HepG2 (cell line): ENCODE results near the gene NPBWR2. TPM values are rescaled to one million over a fixed set of nuclear protein-coding genes. Genes with fewer than 3 reads are reported as not detected.

ENCODE experiments used
- ARID4A ChIP-seq: sonication (generic); formaldehyde crosslinking; IDR thresholded peaks from 2 replicates; pipeline ENCODE4 v1.5.0; 2020; ENCODE audit warnings: mild to moderate bottlenecking, missing genetic modification reagents, borderline replicate concordance
- BRF2 ChIP-seq: sonication (generic); formaldehyde crosslinking; IDR thresholded peaks from 2 replicates; pipeline ENCODE4 v1.8.1; 2022; ENCODE audit warnings: mild to moderate bottlenecking, missing genetic modification reagents
- FOSL2 ChIP-seq: sonication (generic); formaldehyde crosslinking; IDR thresholded peaks from 2 replicates; pipeline ENCODE4 v1.4.0; 2020; ENCODE audit warnings: missing genetic modification reagents
- FOXP1 ChIP-seq, 2 experiments: fragments of 450-650 bp in 1 of 2; IDR thresholded peaks; 2 replicates each; pipeline ENCODE4 v1.6.1; 2017 to 2018; ENCODE audit warnings: antibody characterized with exemption in 1 of 2
- IKZF1 ChIP-seq: fragments of 450-650 bp; IDR thresholded peaks from 2 replicates; pipeline ENCODE4 v1.7.1; 2016
- JUNB ChIP-seq: sonication (generic); formaldehyde crosslinking; IDR thresholded peaks from 2 replicates; pipeline ENCODE4 v1.8.0; 2022; ENCODE audit warnings: missing genetic modification reagents, mild to moderate bottlenecking, borderline replicate concordance
- KDM4B ChIP-seq: sonication (generic); formaldehyde crosslinking; IDR thresholded peaks from 2 replicates; pipeline ENCODE4 v1.4.0; 2020; ENCODE audit warnings: missing genetic modification reagents
- NONO ChIP-seq, 2 experiments: fragments of 450-650 bp in 1 of 2; sonication (generic) in 1 of 2; formaldehyde crosslinking in 1 of 2; IDR thresholded peaks in 1 of 2; conservative IDR thresholded peaks in 1 of 2; 2 replicates each; pipeline versions ENCODE4 v1.6.1 to v1.8.0; 2017 to 2022; ENCODE audit warnings: mild to moderate bottlenecking in 1 of 2, missing genetic modification reagents in 1 of 2, moderate library complexity in 1 of 2
- ZBTB20 ChIP-seq: sonication (generic); formaldehyde crosslinking; IDR thresholded peaks from 2 replicates; pipeline ENCODE4 v1.8.1; 2023; ENCODE audit warnings: missing genetic modification reagents, low read depth, mild to moderate bottlenecking, borderline replicate concordance
- ZBTB7A ChIP-seq: sonication (generic); formaldehyde crosslinking; IDR thresholded peaks from 2 replicates; pipeline ENCODE4 v1.8.0; 2022; ENCODE audit warnings: mild to moderate bottlenecking, missing genetic modification reagents
- ZNF12 ChIP-seq: sonication (generic); formaldehyde crosslinking; IDR thresholded peaks from 2 replicates; pipeline ENCODE4 v1.5.0; 2020; ENCODE audit warnings: missing genetic modification reagents
- ZNF276 ChIP-seq: sonication (generic); formaldehyde crosslinking; IDR thresholded peaks from 2 replicates; pipeline ENCODE4 v1.4.0; 2020; ENCODE audit warnings: mild to moderate bottlenecking, low read depth, missing genetic modification reagents
- ZNF615 ChIP-seq: sonication (generic); formaldehyde crosslinking; IDR thresholded peaks from 2 replicates; pipeline ENCODE4 v1.5.0; 2020; ENCODE audit warnings: mild to moderate bottlenecking, missing genetic modification reagents, borderline replicate concordance
- ZNF646 ChIP-seq: sonication (generic); formaldehyde crosslinking; IDR thresholded peaks from 2 replicates; pipeline ENCODE4 v1.9.0; 2021; ENCODE audit warnings: mild to moderate bottlenecking, missing genetic modification reagents
- polyA plus RNA-seq, 8 experiments: library from polyadenylated mRNA; depleted of rRNA in 3 of 8; stranded (reverse) in 7 of 8; unstranded in 1 of 8; fragments of >200 nt; fragmentation: Illumina TruSeq in 4 of 8; extraction: Trizol in 4 of 8; gene quantifications; 2 replicates each; pipeline versions ENCODE4 v1.2.1 to v1.2.3, GENCODE V29; 2011 to 2016; ENCODE audit warnings: low read depth in 4 of 8, missing spikeins in 1 of 8, mixed read lengths in 1 of 8; ENCODE audit not compliant: insufficient read depth in 1 of 8
- total RNA-seq, 5 experiments: library from RNA; depleted of rRNA; stranded (reverse); fragments of >200 nt; fragmentation: Illumina TruSeq; extraction: Trizol; gene quantifications; 2 replicates each; pipeline ENCODE4 v1.2.3, GENCODE V29; 2016; ENCODE audit warnings: low read depth in 1 of 5

Gene NPBWR2
- total and polyA plus RNA-seq, 2 of the 13 experiments (the other 11 are each of a cell fraction or from before 2014, with no cell fraction given) = not detected

- TF ChIP-seq ZNF646 (CRISPR knock-in tag) (peak; percentile 94), FOXP1 (IDR thresholded peaks at IDR 0.05) (peak; percentile 50; the same call in 1 of the 2 replicates), FOXP1 (CRISPR knock-in tag; IDR thresholded peaks at IDR 0.05) (no peak), BRF2 (CRISPR knock-in tag) (no peak), IKZF1 (peak; percentile 87; the same call in 1 of the 2 replicates), KDM4B (CRISPR knock-in tag) (no peak), ZNF12 (no peak), ZBTB7A (no peak), ZNF276 (CRISPR knock-in tag) (no peak), ARID4A (CRISPR knock-in tag) (no peak), JUNB (CRISPR knock-in tag) (peak; percentile 54; the same call in 1 of the 2 replicates), ZNF615 (CRISPR knock-in tag) (no peak), NONO (IDR thresholded peaks at IDR 0.05) (0 out of 2 replicates have a peak, but pooled peaks have one; percentile 73), NONO (CRISPR knock-in tag; conservative IDR thresholded peaks at IDR 0.05) (no peak), FOSL2 (CRISPR knock-in tag) (no peak), ZBTB20 (CRISPR knock-in tag) (no peak)
Measured at GRCh38 chr20:64153410-64153809, 46.0 kb upstream of the NPBWR2 start (continued).
